GM18508 (cell line): ENCODE data around the gene PFN2.
"Not testable (repeated sequence)": the region's sequence is repeated elsewhere in the genome, so short reads cannot be mapped to it uniquely, and the experiment has no call there.

Experiments
- ATAC-seq: cut with Tn5 transposase; IDR thresholded peaks from one replicate; pipeline ENCODE4 v1.9.1; 2021; ENCODE audit warnings: moderate number of reproducible peaks; ENCODE audit not compliant: insufficient read depth, unreplicated experiment

Gene PFN2, protein sequence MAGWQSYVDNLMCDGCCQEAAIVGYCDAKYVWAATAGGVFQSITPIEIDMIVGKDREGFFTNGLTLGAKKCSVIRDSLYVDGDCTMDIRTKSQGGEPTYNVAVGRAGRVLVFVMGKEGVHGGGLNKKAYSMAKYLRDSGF

DNA sequence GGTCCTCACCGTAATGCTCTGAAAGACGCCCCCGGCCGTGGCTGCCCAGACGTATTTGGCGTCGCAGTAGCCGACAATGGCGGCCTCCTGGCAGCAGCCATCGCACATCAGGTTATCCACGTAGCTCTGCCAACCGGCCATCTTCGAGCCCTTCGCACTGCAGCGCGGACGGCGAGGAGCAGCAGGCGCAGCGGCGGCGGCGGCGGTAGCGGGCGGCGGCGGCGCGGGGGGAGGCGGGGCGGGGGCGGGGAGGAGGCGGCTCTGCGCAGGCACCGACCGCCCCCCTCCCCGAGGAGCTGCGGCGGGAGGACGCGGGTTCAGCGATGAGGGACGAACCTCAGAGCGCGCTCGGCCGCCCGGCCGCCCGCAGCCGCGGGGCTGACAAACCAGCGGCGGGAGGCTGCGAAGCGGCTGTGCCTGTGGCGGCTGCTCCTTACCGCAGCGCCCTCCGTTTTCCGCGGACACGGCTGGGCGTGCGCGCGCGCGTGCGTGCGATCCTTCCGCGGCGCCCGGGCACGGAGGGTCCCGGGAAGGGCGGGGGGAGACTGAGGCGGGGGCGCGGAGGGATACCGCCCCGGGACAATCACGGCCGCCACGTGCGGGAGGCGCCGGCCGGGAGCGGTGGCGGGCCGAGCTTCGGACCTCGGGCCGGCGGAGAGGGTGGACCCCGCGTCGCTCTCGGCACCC, at the start of gene PFN2:
PFN2 (minus strand) TSS at position 180 of the 687 bp plus-strand sequence; CDS start at position 141, 39 bp downstream.
- no peak for ATAC-seq

DNA sequence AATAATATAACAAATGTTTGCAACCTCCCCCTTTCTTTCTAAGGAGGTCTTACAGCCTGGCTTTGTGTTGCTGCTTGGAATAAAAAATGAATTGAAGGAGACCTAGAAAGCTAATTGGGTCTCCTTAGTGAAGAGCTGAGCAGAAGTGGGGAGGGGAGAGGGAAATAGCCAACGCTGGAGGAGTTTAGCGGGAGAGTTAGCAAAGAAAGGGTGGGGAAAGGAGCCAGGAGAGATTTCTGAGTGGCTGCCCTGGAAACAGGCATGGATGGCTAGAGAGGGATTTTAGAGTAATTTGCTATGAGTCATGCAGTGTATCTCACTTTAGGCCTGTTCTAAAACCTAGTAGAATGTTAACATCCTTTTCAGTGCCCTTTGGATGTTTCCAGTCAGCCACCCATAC, 45.2 kb upstream of the PFN2 start:
- no peak for ATAC-seq

DNA sequence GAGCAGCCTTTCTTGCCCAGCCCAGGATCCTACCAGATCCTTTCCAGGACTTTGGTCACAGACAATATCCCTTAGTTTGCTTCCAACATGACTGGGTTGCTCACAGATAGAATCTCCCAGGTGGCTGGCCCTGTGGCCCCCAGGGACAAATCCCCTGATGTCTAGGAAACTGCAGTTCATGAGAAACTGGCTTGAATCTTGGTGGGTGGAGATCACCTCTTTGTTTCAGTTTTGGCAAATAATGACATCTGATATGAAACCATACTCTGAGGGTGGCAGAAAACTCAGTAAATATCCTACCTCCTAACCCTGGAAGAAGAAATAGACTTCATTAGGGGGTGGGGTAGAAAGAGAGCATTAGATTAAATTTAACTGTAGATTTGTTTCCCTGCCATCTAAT, 44.1 kb upstream of the PFN2 start:
- no peak for ATAC-seq

DNA sequence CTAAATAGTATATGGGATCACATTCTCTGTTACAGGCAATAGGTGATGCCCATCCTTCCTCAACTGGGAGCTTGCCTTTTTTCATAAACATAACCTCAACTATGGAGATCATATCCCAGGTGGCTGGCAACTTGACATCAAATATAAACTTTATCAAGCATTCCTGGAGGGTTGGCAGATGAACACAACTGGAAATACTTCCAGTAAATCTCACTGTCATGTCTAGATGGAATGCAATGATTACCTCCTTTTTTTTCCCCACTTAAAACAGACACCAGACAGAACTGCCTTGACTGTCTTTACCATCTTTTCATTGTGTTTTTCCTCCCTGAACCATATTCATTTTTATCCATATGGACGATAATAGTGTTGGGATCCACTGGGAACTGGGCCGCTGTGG, 43.1 kb upstream of the PFN2 start:
- ATAC-seq: no peak

DNA sequence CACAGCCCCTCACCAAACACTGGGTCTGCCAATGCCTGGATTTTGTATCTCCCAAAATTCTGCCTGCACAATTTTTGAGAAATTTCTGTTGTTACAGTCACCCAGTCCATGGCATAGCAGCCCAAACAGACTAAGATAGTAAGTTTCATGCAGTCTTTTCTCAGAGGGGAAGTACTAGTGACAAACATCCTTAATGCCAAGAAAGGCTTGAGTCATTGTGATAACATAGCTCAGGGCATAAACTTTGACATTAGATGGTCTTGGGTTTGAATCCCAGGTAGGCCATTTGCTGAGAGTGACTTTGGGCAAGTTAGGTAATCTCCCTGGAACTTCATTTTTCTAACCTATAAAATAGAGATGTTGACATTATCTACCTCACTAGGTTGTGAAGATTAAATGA, 36.1 kb upstream of the PFN2 start:
- ATAC-seq: no peak

DNA sequence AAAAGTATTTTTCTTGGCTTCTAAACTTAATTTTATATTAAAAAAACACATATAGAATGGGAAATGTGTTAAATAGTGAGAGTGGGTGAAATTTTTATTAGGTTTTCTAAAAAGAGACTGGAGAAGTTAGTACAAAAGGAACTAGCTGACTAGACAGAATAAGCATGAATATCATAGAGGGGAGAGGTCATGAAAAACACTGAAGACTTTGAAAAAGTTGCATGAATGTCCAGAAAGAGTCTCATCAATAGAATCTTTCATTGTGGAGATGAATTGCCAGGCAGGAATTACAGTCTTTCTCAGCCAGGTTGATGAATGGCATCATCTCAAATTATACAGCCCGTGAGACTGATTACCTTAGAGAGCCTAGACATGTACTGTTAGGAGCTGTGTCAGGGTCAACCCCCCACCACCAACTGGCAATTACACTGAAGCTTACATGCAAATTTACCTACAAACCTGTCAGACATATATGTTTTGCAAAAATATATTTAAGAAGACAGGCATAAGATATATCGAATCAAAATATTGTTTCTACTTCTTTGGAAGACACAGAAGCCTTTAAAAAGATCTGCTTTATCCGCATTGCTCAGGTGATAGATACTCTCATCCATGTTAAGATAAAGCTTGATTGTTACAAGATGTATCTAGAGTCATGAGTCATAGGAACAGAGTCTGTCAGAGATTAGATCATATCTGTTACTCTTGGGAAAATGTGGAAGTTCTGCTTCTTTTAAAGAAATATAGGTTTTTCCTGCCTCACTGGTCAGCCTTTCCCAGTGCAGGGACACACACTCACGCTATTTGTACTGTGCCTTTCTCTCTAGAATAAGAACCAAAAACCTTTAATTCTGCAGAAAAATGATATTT, 34.8 kb upstream of the PFN2 start:
- ATAC-seq: no peak

DNA sequence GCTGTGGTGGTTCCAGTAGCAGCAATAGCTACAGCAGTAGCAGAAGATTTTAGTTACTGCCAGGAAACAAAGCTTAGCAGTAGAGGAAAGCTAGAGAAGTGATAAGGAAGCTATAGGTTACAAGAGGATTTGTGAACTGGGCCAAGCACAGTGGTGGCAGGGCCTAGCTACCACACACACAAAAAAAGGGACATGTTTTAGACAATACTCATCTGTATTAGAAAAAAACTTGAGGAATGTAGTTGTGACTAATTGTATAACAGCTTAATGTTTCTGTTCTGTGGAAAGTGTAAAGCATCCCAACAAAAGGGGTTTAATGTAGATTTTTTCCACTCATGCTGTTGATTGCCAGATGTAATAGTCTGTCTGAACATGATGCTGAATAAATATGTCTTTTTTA, 29.9 kb upstream of the PFN2 start:
- ATAC-seq: no peak

DNA sequence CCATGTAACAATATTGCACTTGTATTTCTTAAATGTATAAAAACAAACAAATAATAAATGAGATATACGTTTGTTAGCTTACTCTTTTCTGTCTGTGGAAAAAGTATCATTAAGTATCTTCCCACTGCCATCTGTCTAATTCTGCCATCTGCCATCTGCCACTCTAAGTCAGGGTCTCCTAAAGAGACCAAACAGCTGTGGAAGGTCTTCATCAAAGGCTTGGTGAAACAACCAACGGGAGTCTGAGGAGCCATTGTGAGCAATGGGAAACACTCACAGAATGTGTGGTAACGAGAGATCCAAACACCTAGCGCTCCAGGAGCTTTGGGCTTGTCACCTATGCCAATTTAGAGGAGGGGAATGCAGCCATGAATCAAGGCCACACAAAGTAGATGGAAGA, 28.7 kb upstream of the PFN2 start:
- ATAC-seq: no peak

DNA sequence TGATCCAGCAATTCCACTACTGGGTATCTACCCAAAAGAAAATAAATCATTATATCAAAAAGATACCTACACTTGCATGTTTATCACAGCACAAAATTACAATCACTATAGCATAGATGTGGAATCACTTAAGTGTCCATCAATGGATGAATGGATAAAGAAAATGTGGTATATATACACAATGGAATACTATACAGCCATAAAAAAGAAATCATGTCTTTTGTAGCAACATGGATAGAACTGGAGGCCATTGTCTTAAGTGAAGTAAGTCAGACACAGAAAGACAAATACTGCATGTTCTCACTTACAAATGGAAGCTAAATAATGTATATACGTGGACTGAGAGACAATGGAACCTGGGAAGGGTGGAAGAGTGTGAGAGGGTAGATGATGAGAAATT, 28.3 kb upstream of the PFN2 start:
- ATAC-seq: no peak

DNA sequence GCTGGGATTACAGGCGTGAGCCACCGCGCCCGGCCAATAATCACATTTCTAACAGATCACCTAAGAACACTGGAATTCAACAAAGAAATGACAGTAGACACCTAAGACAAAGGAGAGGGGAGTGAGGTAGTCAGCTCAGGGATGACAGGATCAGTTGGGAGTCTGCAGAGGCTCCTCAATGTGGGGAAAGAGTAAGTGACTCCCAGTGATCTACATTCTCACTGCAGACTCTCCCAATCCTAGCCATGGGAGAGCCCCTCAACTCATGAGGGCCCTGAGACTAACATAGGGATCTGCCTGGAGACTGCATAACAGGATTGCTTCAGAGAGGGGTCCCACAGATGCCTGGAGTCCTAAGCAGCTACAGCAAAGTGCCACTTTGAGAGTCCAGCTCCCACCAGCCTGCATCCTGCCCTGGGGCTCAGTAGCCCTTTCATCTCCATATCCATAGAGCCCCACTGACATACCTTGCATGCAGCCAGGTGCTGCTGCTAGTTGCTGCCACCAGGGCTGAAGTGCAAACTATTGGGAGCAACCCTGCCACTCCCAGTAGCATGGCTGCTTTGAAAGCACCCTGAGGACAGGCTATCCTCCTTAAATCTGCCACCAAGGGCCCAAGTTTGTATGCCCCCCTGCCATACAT, 21.8 kb upstream of the PFN2 start:
- ATAC-seq: no peak

DNA sequence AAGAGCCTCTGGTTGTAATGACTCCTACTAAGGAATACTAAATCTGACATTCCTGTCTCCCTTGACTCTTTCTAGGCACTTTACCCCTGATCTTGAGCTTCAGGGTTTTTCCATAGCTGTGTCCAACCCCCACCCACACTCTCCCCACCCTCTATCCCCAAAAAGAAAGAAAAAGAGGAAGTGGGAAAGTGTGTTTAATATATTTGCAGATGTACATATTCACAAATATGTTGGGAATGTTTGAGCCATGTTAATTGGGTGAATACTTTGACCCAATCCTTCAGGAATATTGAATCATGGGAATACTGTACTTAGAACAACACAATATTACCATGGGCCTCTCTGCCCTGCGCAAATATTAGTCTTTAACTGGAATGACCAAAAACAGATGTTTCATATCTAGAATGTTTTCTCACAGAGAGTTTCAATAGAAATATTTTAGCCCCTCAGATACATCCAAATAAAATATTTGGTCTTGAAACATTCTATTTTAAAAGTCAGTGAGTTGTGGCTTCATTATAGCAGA, 19.8 kb upstream of the PFN2 start:
- ATAC-seq: no peak

DNA sequence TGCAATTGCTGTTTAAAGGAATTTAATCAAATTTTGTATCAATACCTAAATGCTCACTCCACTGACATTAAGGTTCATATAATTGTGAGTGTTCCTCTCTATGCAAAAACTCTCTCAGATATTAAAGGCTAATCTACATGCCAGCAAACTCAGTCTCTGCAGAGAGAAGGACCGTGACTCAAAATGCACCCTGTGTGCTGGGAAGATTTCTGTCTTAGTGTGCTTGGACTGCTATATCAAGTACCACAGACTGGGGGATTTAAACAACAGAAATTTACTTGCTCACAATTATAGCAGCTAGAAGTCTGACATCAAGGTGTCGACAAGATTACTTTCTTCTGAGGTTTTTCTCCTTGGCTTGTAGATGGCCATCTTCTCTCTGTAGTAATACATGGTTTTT, 18.6 kb upstream of the PFN2 start:
- no peak for ATAC-seq

DNA sequence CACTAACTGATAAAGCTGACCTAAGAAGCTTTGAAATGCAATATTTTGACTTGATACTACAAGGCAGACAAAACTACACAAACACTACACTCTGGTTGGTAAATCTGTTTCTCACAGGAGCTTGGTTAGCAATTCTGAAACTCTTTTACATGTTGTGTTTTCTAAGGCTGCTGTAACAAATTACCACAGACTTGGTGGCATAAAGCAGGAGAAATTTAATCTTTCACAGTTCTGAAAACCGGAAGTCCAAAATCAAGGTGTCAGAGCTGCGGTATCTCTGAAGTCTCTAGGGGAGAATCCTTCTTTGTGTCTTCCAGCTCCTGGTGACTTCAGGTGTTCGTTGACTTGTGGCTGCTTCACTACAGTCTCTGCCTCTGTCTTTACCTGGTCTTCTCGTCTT, 12.9 kb upstream of the PFN2 start:
- no peak for ATAC-seq

DNA sequence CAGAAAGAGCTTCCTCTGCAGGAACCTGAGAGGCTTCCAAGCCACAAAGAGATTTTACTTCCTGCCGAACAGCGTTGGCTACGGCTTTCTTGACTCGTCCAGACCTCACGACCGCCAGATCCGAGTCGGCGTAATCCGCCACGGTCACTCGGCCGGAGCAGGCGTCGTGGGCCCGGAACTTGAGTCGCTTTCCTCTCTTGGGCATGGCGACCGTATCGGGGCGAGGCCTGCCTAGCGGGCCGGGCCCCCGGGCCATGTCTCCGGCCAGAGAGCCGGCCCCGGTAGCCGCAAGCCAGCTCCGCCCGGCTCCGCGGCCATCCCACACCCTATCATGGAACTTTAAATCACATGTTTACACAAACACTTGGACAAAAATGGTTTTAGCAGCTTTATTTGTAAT, 12.4 kb upstream of the PFN2 start:
- ATAC-seq: not testable (repeated sequence)

DNA sequence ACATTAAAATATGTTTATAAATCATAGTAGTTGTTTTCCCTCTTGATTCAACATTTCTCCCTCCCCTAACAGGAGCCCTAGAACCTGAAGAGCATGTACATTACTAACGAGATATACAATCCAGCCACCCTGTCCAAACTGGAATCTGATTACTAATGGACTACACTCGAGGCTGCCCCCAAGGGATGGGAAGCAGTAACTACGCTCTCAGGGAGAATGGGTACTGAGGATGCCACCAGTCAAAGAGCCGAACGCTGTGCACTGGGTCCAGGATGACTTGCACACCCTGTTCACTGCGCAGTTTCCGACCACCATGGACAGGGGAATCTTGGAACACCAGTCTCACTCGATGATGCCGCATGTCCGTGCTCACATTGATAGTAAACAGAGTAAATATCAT, 11.3 kb upstream of the PFN2 start:
- not testable (repeated sequence) for ATAC-seq

DNA sequence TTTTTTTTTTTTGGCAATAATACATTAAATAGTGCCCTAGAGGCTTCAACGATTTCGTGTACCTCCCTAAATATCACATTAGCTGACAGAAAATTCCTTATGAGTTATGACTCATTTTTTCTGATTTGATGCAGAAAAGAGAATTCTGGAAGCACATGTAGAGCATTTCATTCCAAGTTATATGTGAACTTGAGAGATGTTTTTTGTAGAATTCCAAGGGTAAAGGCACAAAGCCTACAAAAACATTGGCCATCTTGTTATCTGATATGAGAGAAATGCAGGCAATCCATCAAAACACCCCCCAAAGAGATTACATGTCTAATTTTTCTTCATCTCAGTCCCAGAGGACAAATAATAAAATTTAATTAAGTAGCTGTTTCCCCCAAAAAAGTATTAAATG, 6.7 kb upstream of the PFN2 start:
- no peak for ATAC-seq

DNA sequence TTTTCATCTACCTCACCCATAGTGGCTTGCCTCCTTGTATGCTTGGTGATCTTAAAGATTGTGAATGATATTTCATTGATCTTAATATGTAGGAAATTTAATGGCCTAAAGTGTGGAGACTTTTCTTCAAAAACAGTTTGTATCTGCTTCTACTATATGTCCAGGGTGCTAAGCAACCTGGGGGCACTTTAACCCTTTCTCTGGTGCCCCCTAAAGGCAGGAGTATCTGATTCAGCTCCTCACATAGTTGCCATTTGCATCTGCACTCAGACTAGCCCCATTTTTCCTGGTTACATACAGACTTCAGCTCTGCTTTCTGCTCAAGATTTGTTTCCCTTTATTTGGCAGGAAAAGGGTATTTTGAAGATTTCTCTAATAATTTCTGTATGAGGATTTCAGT, 5.2 kb upstream of the PFN2 start:
- no peak for ATAC-seq

DNA sequence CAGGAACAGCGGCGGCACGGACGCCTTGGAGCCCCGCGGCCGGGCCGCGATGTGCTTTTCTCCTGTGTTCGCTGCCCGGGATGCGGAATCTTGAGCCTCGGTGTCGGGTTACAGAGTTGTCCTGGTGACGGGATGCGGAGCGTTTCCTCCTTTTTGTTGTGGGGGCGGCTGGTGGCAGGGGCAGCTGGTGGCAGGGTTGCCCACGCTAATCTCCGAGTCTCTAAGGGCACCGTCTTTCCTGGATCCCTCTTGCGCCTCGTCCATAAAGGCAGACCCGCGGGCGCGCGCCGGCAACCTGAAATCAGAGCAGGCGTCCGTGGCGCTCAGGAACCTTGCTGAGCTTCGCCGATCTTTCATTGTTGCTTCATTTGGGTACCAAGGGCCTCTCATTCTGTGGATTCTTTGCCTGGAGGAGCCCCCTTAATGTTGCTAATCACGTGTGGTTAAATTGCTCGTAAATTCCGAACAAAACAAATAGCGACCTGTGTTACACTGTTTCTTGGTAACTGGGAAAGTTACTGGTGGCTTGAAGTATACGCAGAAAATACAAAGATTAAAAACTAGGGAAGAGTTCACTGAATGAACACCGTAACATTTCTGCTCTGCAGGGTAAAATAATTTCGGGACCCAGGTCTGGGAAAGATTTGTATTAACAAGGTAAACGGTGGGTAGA, 844 bp upstream of the PFN2 start:
- ATAC-seq: no peak

DNA sequence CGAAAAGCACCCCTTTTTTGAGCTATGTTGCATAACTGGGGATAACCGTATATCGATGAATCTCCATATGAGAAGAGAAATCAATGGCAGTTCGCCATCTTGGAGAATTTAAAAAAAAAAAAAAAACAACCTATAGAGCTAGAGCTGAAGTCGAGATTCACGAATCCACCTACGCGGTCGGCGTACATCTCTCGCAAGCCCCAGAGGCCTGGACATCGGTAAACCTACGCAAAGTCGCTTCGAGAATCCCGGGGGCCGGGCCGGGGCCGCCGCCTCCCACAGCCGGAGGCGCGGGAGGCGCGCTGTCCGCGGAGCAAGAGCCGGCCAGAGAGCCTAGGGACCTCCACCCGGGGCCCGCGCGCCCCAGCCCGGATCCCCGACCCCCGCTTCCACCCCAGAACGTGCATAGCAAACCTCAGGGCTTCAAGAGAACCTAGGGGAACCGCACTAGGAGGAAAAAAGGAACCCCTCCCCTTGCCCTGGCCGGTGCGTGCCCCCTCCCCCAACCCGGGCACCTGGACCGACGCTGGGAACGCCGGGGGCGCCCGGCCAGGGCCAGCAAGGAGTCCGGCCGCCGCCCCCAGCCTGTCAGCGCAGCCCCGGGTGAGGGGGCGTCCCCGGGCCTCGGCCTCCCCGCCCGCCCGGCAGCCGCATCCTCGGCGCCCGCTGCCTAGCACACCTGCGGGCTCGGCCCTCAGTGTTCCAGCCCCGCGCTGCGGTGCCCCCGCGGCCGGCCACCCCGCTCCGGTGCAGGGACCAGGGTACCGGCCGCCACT, 567 bp downstream of the PFN2 start:
- ATAC-seq: no peak
